Activated T-helper 1 cell treated with Interleukin-2 at 50 U/mL for 16 hours (primary cell): ENCODE measurements around the gene JAKMIP1.

Experiments
- DNase-seq: peaks from one replicate; pipeline ENCODE4 v3.0.0-alpha.2; 2020; ENCODE audit warnings: low read depth

Gene JAKMIP1

DNA sequence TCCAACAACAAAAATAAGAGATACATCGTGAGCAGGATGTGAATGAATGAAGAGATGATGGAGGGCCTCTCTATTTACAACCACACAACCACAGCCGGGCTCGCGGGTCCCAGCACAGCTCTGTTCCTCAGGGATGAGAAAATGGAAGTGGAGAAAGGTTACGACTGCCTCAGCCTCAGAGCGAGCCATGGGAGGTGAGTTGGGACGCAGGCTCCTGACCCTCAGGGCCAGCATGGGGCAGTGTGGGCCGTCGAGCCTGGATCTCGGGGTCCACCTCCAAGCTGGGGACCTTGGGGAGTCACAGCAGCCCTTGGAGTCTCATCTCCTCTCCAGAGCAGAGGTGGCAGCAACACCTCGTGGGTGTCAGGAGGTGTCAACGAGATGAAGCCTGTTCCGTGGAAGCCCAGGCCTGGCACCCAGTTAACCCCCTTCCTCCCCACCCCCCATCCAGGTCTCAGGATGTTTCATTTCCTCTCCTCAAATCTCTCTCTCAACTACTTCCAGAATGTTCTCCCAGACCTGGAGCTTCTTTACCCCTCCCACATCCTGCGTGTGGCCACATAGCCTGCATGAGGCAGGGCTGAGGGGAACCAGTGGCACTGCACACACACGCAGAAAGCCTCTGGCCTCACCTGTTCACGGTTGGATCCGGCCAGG is 208.1 kb downstream of the JAKMIP1 start:
- no peak for DNase-seq

DNA sequence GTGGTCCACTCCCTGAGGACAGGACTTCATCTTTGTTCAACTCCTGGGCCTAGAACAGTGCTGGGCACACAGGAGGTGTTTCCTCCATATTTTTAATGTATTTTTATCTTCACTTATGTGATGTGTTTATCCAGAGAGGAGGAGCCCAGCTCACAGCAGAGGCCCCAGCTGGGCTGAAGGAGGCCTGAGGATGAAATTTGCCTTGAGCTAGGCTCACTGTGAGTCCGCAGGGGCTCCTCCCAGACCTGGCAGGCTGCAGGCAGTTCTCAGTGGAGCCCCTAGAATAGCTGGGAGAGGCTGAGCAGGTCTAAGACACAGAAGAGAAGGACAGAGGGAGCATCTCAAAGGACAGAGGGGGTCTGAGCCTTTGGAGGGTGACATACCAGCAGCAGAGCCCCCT is 208.9 kb downstream of the JAKMIP1 start:
- DNase-seq, result no peak

DNA sequence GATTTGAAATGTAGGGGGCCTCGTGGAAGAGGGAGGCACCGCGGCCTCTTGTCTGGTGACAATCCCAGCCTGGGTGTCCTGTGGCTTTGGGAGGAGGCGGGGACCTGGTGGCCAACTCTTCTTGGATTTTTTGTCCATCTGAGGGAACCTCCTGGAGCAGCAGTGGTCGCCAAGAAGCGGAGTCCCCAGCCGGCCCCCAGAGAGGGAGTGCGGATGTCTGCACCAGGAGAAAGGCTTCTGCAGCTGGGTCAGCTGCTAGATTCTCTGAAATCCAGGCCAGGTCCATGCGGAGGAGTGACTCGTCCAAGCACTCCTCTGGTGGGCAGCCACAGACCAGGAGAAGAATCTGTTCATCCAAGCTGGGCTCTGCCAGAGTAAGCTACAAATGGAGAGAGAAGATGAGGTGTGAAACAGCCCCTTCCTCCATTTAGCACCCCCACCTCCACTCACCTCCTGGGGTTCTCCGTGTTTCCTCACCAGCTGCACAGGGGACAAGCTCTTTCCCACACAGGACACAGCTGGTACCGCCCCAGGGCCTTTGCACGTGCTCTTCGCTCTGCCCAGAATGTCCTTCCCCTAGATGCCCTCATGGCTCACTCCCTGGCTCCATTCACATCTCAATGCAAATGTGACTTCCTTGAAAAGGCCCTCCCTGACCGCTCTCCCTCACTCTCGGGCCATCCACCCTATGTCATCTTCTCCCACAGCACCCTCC is 209.7 kb downstream of the JAKMIP1 start:
- DNase-seq, result no peak

DNA sequence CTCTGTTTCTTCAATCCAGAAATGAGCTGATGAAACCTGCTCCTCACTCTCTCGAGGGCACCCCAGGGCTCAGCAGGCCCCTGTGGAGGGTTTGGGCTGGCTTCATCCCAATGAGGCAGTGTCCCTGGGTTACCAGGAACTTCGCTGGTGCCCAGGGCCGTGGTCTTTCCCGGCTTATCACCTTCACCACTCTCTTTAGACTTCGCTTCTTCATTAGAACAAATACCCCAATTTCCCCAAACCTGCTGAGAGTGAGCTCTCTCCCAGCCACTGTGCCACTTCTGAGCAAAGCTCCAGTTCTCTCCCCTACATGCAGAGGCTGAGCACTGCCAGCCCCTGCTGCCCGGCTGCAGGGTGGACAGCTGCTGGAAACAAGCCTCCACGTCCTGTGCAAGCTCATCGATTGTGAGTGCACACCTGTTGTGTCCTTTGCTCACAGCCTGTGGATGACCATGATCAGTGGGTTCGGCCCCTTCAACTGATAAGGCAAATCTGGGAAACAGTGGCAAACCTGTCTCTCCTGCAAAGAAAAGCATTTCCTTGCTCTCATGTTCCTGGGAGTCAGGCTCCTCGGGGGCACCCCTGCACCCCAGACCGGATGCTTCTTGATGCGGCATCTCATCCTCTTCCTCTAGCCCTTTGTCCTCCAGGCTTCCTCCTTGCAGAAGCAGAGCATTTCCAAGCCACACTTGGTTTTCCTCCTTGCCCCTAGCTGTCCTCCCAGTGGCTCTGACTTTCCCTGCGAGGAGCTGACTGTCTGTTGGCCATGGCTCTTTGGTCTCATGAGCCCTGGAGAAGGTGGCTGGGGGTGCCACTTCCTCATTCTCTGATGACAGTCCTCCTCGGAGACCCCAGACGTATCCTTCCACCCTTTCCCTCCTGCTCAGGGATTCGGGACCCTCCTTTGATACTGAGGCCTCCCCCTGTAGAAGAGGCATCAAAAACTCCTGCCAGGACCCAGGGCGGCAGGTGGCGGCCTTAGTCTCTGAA is 210.8 kb downstream of the JAKMIP1 start:
- DNase-seq, result no peak

DNA sequence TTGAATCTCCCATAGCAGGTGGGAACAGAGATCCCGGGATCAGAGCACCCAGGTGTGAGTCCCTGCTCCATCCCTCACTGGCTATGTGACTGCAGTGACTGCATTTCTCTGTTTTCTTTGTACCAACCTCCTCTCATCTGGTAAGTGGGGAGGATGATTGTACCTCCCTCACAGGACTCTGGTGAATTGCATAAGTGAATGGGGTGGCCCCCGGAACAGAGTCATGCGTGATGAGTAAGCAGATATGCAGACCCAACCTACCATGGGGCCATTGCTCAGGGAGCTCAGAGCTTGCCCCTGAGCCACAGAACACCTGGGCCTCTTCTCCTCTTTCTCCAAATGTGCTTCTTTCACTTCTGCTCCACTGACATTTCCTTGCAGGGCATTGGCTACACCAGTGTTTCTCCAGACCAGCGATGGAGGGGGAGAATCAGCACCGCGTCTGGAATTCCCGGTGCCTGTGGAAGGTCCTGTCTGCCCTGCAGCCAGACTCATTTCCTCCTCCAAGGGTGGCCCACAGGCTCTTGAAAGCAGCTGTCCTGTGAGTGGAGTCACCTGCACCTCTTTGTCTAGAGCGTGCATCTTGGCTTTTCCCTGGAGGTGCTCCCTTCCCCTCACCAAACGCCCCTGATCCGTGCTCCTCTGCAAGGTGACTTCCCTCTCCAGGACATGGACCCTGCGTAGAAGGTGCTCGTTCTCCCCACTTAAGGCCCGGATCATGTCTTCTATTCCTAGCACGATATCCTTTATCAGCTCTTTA is 212.1 kb downstream of the JAKMIP1 start:
- DNase-seq, result no peak

DNA sequence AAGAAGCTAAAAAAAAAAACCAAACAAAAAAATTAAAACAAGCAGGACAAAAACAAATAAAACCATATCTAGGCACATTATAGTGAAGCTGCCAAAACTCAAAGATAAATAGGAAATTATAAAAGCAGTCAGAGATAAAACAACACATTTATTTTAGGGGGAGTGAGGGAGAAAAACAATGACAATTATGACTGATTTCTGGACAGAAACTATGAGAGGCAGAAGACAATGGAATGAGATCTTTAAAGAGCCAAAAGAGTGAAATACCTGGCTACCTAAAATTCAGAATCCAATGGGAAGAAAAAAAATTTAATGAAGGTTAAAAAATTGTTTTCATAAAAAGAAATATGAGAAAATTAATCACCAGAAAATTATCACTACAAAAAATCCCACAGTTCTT is 215.5 kb downstream of the JAKMIP1 start:
- DNase-seq, result no peak

DNA sequence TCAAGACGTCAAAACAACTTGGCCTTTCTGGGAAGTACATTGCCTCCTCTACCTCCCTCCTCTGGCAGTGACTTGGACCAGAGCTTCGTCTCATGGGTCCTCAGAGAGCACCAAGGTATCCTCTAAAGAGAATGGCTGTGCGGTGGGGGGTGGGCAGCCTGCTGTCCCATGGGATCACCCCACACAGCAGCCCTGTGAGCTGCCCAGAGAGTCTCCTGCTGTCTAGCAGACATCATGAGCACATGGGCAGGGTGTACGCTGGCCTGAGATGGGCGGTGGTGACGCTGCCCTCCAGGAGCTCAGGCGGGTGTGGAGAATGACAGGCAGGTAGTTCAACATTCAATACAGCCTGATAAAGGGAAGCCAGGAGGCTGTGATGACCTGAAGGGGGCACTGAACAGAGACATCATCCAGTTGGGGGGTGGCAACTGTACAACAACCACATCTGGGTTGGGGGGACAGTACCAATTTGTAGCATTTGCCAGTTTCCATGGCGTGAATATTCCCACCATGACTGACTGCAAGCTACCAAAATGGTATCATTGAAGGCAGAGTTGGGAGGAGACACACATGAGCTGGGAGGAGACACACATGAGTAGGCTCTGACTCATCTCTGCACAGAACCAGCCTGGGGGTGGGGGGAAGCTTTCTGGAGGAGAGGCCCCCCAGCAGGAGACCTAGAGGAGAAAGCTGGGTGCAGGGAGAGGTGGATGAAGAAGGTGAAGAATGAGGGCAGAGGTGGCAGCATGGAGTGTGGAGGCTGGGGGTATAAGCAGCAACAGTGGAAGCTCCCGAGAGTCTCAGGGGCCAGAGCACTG is 218.0 kb downstream of the JAKMIP1 start:
- no peak for DNase-seq

DNA sequence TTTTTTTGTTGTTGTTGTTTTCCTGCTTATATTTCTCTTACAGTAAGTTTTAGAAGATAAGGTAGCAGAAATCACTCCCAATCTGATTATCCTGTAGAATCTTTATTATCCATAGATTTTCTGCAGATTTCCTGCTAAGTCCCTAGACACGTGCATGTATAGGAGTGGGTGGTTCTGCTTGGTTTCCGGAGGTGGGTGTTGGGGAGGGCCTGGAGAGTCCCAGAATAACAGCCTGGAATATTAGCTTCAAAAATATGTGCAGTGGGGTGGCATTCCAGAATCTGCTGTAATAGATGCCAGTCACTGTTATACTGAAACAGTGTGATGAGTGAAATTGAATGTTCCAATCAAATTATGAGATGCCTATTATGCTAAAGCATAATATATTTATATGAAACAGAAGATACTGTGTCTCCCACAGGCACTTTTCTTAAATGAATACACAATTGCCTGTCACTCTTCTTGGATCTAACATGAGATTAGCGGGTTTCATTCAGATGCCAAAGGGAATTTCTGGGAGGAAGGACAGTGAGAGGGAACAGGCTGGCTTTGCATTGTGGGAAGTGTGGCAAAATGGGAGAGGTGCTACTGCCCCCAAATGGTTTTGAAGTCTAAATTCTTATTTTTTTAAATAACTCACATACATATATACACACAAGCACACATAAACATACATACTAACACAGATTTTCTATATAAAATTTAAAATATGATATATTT is 219.8 kb downstream of the JAKMIP1 start:
- no peak for DNase-seq

DNA sequence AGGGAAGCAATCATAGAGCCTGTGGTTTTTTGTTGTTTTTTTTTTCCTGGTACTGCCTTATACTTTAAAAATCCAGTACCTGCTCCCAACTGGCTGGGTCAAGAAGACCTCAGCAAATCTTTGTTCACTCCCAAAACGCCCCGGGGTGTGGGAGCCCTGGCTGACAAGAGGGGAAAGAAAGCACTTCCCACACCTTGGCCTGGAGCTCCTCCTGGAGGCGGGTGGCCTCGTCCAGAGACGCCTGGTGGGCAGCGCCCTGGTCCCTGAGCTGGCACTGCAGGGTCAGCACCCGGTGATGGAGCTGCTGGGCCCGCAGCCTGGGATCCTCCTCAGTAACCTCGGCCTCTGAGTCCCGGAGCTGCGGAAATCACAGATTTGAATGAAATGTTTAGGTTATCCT is 220.4 kb downstream of the JAKMIP1 start:
- DNase-seq, result no peak

DNA sequence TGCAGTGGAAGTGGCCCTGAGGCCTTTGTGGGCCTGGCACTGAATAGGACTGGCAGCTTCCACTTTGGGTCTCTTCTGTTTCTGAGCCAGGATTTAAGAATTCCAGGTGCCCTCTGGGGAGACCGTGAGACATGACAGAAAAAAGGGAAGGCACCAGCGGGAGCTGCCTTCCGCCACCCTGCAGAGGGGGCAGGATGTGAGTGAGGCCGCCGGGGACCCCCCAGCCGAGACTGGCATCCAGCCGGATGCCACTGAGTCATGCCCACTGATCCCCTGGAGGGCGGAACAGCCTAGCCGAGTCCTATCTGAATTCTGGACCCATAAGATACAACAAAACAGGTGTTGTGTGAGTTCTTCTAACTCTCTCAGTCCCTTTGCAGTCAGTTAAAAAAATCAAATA is 223.4 kb downstream of the JAKMIP1 start:
- DNase-seq, result no peak

DNA sequence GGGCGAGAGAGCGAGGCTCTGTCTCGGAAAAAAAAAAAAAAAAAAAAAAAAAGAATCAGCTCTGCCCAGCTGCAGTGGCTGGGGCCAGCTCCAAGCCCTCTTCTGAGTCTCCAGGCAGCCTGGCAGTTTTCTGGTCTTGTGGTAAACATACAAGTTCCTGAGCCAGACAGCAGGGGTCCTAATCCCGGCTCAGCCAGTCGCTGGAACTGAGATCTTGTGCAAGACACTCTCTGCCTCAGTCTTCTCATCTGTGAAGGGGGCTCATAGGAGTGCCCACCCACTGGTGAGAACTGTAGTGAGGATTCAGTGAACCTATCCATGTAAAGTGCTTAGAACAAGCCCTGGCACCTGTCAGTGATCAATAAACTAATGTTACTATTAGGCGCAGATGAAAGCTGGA is 223.9 kb downstream of the JAKMIP1 start:
- DNase-seq, result no peak
